ENCODE results near the gene RFX1.

Gene RFX1

DNA sequence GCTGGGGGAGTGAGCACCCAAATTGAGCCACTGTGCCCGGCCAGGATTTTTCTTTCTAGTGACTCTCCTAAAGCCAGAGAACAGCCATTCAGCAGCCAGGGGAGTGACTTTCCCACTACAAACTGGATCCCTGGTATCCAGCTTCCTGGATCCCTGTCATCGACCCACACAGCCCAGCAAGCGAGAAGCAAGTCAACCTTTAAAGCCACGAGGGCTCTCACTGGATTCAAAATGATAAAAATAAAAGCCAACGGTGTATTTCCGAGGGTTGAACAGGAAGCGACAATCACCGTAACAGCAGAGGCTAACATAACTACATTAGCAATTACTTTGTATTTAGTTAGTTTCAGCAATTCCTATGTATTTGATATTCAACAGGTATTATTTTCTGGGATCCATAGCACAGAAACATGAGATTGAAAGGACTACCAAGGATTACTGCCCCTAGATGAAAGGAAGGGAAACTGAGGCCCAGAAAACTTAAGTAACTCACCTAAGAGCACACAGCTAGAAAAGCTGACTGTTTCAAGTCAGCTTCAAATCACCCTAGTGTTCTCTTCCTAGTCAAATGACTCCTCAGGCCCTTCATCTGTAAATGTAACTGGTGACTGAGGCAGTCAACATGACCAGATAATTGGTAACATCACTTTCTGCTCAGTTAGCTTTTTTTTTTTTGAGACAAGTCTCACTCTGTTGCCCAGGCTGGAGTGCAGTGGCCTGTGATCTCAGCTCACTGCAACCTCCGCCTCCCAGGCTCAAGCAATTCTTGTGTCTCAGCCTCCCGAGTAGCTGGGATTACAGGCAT is 2.7 kb downstream of the RFX1 start:
- H3K4me1 ChIP-seq (ENCODE audit: control insufficient read depth, insufficient read depth, low read length) = peaks cover 6% of the 10 kb centered on the region
- no peaks in the 10 kb centered on the region for H3K9me3 ChIP-seq (ENCODE audit: control insufficient read depth, insufficient read depth, low read length)
- no peaks in the 10 kb centered on the region for H3K27me3 ChIP-seq (ENCODE audit: control insufficient read depth, insufficient read depth, low read length)
- H3K36me3 ChIP-seq (ENCODE audit: control insufficient read depth, insufficient read depth, low read length) = no peaks in the 10 kb centered on the region
- no peak overlapping the region for H3K4me3 ChIP-seq (ENCODE audit: low read depth, low read length)
- H3K9ac ChIP-seq (ENCODE audit: low read depth, low read length) = no peak overlapping the region

DNA sequence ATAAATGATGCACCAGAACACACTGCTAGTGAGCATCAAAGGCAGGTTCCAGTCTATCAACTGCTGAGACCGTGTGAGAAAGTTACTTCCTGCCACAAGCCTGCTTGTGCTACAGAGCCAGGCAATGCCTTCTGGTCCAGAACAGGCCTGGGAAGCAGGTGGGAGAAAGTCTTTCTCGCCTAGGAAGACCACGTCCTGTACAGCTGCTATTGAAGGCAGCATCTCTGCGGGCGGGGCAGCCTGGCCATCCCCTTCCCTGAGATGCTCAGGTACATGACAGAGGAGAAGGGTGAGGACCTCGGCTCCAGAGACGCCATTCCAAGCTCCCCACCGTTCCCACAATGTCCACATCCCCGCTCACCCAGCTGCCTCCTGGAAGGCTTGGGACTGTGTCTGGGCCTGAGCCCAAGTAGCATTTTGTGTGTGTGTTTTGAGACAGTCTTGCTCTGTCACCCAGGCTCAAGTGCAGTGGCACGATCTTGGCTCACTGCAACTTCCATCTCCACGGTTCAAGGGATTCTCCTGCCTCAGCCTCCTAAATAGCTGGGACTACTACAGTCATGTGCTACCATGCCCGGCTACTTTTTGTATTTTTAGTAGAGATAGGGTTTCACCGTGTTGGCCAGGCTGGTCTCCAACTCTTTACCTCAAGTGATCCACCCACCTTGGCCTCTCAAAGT is 3.4 kb downstream of the RFX1 start:
- Histone ChIP-seq H3K4me3 (ENCODE audit: low read depth, low read length) (no peak overlapping the region), H3K9me3 (ENCODE audit: control insufficient read depth, insufficient read depth, low read length) (no peaks in the 10 kb centered on the region), H3K4me1 (ENCODE audit: control insufficient read depth, insufficient read depth, low read length) (peaks cover 6% of the 10 kb centered on the region), H3K9ac (ENCODE audit: low read depth, low read length) (no peak overlapping the region), H3K36me3 (ENCODE audit: control insufficient read depth, insufficient read depth, low read length) (no peaks in the 10 kb centered on the region), H3K27me3 (ENCODE audit: control insufficient read depth, insufficient read depth, low read length) (no peaks in the 10 kb centered on the region)

DNA sequence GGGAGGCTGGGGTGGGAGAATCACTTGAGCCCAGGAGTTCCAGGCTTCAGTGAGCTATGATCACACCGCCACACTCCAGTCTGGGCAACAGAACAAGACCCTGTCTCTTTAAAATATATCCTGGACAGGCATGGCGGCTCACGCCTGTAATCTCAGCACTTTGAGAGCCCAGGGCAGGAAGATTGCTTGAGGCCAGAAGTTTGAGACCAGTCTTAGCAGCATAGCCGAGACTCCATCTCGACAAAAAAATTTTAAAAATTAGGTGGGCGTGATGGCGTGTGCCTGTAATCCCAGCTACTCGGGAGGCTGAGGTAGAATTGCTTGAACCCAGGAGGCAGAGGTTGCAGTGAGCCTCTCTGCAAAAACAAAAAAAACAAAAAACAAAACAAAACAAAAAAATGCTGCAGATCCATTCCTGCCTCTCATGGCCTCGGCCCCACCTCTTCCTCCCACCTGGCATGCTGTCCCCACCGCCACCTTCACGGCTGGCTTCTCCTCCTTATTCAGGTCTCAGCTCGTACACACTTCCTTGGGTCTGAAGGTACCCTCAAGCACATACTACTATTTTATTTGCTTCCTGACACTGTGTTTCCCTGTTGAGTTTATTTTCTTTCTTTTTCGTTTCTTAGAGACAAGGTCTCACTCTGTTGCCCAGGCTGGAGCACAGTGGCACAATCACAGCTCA is 5.3 kb downstream of the RFX1 start:
- Histone ChIP-seq H3K4me3 (ENCODE audit: low read depth, low read length) (no peak overlapping the region), H3K9ac (ENCODE audit: low read depth, low read length) (no peak overlapping the region), H3K27me3 (ENCODE audit: control insufficient read depth, insufficient read depth, low read length) (no peaks in the 10 kb centered on the region), H3K4me1 (ENCODE audit: control insufficient read depth, insufficient read depth, low read length) (peaks cover 6% of the 10 kb centered on the region), H3K36me3 (ENCODE audit: control insufficient read depth, insufficient read depth, low read length) (no peaks in the 10 kb centered on the region), H3K9me3 (ENCODE audit: control insufficient read depth, insufficient read depth, low read length) (no peaks in the 10 kb centered on the region)

DNA sequence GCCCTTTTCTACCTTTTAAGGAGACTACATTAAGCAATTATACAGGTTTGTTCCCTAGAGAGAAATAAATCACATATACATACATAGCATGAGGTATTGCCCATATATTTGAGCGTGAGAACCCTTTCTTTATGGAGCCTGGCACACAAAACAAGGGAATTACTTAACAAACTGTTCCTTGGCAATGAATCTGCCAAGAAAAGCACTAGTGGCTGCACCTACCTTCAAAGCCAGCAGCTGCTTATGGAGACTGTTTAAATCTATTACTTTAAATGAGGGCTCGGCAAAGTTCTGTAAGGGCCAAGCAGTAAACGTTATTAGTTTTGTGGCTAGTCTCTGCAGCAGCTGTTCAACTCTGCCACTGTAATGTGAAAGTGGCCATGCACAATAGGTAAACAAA is 7.0 kb downstream of the RFX1 start:
- H3K9me3 ChIP-seq (ENCODE audit: control insufficient read depth, insufficient read depth, low read length) = no peaks in the 10 kb centered on the region
- no peaks in the 10 kb centered on the region for H3K4me1 ChIP-seq (ENCODE audit: control insufficient read depth, insufficient read depth, low read length)
- H3K4me3 ChIP-seq (ENCODE audit: low read depth, low read length) = no peak overlapping the region
- H3K9ac ChIP-seq (ENCODE audit: low read depth, low read length) = no peak overlapping the region
- no peaks in the 10 kb centered on the region for H3K27me3 ChIP-seq (ENCODE audit: control insufficient read depth, insufficient read depth, low read length)
- no peaks in the 10 kb centered on the region for H3K36me3 ChIP-seq (ENCODE audit: control insufficient read depth, insufficient read depth, low read length)

DNA sequence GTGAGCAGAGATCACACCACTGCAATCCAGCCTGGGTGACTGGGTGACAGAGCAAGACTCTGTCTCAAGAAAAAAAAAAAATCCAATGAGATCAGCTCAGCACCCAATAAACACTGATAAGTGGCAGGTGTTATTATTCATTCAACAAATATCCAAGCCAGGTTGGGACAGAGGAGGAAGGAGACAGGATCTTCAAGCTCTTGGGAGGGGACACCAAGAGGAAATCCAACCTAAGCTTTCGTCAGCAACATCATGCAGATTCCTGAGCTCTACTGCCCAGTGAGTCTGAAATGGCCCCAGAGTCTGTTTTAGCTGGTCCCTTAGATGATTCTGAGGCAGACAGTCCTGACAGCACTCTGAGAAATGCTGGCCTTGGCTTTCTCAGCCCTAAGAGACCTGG is 7.7 kb downstream of the RFX1 start:
- no peaks in the 10 kb centered on the region for H3K27me3 ChIP-seq (ENCODE audit: control insufficient read depth, insufficient read depth, low read length)
- no peaks in the 10 kb centered on the region for H3K4me1 ChIP-seq (ENCODE audit: control insufficient read depth, insufficient read depth, low read length)
- H3K9me3 ChIP-seq (ENCODE audit: control insufficient read depth, insufficient read depth, low read length) = no peaks in the 10 kb centered on the region
- H3K4me3 ChIP-seq (ENCODE audit: low read depth, low read length) = no peak overlapping the region
- H3K9ac ChIP-seq (ENCODE audit: low read depth, low read length) = no peak overlapping the region
- no peaks in the 10 kb centered on the region for H3K36me3 ChIP-seq (ENCODE audit: control insufficient read depth, insufficient read depth, low read length)

DNA sequence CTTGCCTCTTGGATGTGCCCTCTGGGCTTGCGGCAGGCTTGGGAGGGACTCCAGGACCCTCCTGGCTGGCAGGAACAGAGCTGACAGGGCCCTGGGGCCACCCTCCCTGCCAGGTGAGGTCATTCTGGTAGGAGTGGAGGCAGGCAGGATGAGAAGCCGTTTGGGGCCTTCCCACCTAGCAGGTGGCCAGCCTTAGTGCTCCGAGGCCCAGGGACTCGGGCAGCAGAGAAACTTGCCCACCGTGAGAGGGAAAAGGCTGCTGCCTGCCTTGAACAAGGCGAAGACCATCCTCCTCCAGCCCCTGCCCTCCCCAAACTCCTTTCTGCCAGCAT is 8.5 kb downstream of the RFX1 start:
- Histone ChIP-seq H3K4me3 (ENCODE audit: low read depth, low read length) (no peak overlapping the region), H3K9ac (ENCODE audit: low read depth, low read length) (no peak overlapping the region), H3K36me3 (ENCODE audit: control insufficient read depth, insufficient read depth, low read length) (no peaks in the 10 kb centered on the region), H3K4me1 (ENCODE audit: control insufficient read depth, insufficient read depth, low read length) (no peaks in the 10 kb centered on the region), H3K9me3 (ENCODE audit: control insufficient read depth, insufficient read depth, low read length) (no peaks in the 10 kb centered on the region), H3K27me3 (ENCODE audit: control insufficient read depth, insufficient read depth, low read length) (no peaks in the 10 kb centered on the region)

DNA sequence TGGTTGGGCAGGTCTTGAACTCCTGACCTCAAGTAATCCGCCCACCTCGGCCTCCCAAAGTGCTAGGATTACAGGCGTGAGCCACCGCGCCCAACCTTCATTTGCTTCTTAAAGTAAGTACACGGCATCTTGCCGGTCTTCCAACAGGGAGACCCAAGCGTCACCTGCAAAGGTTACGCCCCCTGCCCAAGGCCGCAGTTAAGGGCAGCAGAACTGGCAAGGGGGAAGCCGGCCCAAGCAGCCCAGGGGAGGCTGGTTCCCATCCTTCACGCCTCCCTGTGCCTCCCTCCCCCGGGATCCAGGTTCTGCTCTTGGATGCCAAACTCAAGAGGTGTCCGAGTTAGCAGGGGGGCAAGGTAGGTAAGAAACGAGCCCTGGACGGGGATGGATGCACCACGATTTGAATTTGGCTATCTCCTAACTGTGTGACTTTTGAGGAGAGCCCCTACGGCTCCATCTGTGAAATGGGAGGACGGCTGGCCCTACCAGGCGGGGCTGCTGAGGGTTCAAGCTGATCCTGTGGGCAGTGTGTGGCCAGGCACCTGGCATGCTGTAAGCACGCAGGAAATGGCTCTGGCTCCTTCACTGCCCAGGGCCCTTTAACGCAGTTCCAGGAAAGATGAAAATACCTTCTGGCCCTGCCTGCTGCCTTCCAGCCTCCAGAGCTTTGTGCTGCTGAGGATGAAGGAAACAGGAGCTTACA is 9.0 kb downstream of the RFX1 start:
- H3K27me3 ChIP-seq (ENCODE audit: control insufficient read depth, insufficient read depth, low read length) = no peaks in the 10 kb centered on the region
- H3K36me3 ChIP-seq (ENCODE audit: control insufficient read depth, insufficient read depth, low read length) = peaks cover under 1% of the 10 kb centered on the region
- no peak overlapping the region for H3K9ac ChIP-seq (ENCODE audit: low read depth, low read length)
- no peak overlapping the region for H3K4me3 ChIP-seq (ENCODE audit: low read depth, low read length)
- no peaks in the 10 kb centered on the region for H3K9me3 ChIP-seq (ENCODE audit: control insufficient read depth, insufficient read depth, low read length)
- no peaks in the 10 kb centered on the region for H3K4me1 ChIP-seq (ENCODE audit: control insufficient read depth, insufficient read depth, low read length)

DNA sequence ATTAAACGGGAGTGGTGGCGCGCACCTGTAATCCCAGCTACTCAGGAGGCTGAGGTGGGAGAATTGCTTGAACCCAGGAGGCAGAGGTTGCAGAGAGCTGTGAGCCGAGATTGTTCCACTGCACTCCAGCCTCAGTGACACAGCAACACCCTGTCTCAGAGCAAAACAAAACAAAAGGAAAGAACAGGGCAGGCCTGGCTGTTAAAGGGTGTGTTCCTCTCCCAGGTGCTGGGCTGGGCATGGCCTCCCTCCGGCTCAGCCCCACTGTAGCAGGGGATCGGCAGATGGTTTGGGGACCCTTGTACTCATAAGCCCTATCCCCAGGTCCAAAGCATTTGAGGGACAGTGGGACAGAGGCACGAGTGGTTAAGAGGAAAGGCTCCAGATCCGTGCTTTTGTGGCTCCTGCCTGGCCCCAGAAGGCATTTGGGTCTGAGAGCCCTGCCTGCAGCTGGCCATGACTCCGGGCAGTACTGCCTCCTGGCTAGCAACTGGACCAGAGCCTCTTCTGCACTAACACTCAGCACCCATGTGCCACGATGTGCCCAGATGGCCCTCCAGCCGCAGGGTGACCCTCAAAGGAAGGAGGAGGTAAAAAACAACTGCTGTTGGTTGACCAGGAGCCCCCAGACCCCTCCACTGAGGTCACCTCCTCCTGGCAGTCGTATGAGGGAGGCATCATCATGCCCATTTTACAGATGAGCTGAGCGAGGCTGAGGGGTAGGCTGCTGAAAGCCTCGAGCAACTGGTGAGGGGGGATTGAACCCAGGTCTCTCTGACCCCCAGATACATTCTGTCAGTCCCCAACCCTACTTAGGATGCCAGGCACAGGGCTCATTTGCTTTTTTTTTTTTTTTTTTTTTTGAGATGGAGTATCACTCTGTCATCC is 10.0 kb downstream of the RFX1 start:
- Histone ChIP-seq H3K27me3 (ENCODE audit: control insufficient read depth, insufficient read depth, low read length) (no peaks in the 10 kb centered on the region), H3K36me3 (ENCODE audit: control insufficient read depth, insufficient read depth, low read length) (peaks cover 4% of the 10 kb centered on the region), H3K9me3 (ENCODE audit: control insufficient read depth, insufficient read depth, low read length) (no peaks in the 10 kb centered on the region), H3K4me1 (ENCODE audit: control insufficient read depth, insufficient read depth, low read length) (no peaks in the 10 kb centered on the region), H3K9ac (ENCODE audit: low read depth, low read length) (no peak overlapping the region), H3K4me3 (ENCODE audit: low read depth, low read length) (no peak overlapping the region)

DNA sequence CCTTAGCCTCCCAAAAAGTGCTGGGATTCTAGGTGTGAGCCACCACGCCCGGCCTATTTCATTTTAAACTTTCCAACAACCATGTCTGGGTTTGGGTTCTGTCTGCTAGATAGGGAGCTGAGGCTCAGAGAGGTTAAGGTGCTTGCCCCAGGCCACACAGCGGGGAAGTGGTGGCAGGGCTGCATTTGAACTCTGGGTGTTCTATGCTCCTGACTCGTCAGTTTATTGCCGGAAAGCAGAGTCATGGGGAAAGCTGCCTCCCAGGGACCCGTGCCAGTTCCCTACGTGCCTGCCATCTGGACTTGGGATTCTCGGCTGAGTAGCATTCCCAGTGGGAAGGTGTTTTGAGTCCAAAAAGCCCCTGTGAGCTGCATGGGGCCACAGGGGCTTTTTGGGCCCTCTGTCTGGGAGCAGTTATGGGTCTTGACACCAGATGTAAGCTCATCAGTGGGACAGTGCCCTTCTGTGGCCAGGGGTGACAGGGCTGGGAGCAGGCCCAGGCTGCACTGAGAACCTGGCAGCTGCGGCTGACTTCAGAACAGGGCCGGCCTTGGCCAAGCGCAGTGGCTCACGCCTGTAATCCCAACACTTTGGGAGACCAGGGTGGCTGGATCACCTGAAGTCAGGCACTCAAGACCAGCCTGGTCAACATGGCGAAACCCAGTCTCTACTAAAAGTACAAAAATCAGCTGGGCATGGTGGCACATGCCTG is 10.9 kb downstream of the RFX1 start:
- no peaks in the 10 kb centered on the region for H3K27me3 ChIP-seq (ENCODE audit: control insufficient read depth, insufficient read depth, low read length)
- no peaks in the 10 kb centered on the region for H3K4me1 ChIP-seq (ENCODE audit: control insufficient read depth, insufficient read depth, low read length)
- H3K4me3 ChIP-seq (ENCODE audit: low read depth, low read length) = no peak overlapping the region
- H3K36me3 ChIP-seq (ENCODE audit: control insufficient read depth, insufficient read depth, low read length) = peaks cover 4% of the 10 kb centered on the region
- no peak overlapping the region for H3K9ac ChIP-seq (ENCODE audit: low read depth, low read length)
- no peaks in the 10 kb centered on the region for H3K9me3 ChIP-seq (ENCODE audit: control insufficient read depth, insufficient read depth, low read length)

DNA sequence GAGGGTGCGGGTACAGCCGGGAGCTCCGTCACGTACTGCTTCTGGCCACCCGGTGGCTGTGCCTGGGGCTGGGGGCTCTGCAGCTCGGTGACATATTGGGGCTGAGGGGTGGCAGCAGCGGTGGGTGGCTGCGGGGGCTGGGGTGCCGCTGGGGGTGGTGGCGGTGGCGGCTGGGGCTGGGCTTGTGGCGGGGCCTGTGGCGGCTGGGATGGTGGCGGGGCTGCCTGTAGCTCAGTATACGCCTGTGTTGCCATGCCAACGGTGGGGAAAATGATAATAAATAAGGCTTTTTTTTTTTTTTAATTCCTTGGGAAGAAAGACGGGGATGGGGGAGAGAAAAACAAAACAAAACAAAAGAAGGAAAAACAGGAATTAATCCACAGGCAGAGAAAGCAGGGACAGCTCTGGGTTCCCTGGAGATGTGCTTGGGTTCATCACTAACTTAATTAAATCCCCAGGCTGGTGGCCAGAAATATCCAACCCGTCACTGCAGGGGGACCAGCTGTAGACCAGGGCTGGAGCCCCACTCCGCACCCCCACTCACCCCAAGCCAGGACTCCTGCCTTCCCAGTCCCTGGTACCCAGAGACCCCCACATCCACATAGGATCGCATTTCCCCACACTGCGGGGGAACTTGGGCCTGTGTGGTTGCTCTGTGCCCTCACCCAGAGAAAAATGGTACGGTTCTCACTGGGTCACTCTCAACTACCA is 12.4 kb downstream of the RFX1 start:
- H3K36me3 ChIP-seq (ENCODE audit: control insufficient read depth, insufficient read depth, low read length) = peaks cover 4% of the 10 kb centered on the region
- no peaks in the 10 kb centered on the region for H3K27me3 ChIP-seq (ENCODE audit: control insufficient read depth, insufficient read depth, low read length)
- H3K9ac ChIP-seq (ENCODE audit: low read depth, low read length) = no peak overlapping the region
- no peaks in the 10 kb centered on the region for H3K9me3 ChIP-seq (ENCODE audit: control insufficient read depth, insufficient read depth, low read length)
- no peaks in the 10 kb centered on the region for H3K4me1 ChIP-seq (ENCODE audit: control insufficient read depth, insufficient read depth, low read length)
- H3K4me3 ChIP-seq (ENCODE audit: low read depth, low read length) = no peak overlapping the region
